LNCAP (cell line): ENCODE measurements around the gene STK4.

ENCODE experiments used
- TF ChIP-seq, protein P1 (sequence below): fragments of 450-650 bp; IDR thresholded peaks from 2 replicates; pipeline ENCODE4 v1.5.1; 2017; ENCODE audit warnings: mild to moderate bottlenecking

Gene STK4

DNA sequence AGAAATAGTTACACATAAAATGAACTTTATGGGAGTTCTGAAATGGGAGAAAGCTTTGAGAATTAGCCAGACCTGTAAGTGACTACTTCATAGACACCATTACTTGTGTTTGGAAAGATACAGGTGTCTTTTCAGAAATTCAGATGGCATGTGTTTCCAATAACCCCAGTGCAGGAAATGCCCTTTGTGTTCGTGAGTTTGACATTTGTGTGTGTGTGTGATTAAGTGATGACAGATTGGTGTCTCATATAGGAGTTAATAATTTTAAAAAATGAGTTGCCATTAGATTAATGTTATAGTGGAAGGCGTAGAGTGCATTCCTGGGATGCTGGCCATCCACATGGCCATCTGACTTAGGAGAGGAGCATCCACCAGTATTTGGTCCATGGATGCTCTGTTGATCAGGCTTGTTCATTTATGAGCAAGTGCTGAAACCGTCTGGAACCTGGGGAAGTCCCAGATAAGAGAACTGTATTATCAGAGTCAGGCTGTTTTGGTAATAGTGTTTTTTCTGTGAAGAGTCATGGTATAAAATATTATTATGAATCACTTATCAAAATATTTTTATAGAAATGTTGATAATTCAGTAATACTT is 3.1 kb downstream of the STK4 start:
- TF ChIP-seq, protein P1, sequence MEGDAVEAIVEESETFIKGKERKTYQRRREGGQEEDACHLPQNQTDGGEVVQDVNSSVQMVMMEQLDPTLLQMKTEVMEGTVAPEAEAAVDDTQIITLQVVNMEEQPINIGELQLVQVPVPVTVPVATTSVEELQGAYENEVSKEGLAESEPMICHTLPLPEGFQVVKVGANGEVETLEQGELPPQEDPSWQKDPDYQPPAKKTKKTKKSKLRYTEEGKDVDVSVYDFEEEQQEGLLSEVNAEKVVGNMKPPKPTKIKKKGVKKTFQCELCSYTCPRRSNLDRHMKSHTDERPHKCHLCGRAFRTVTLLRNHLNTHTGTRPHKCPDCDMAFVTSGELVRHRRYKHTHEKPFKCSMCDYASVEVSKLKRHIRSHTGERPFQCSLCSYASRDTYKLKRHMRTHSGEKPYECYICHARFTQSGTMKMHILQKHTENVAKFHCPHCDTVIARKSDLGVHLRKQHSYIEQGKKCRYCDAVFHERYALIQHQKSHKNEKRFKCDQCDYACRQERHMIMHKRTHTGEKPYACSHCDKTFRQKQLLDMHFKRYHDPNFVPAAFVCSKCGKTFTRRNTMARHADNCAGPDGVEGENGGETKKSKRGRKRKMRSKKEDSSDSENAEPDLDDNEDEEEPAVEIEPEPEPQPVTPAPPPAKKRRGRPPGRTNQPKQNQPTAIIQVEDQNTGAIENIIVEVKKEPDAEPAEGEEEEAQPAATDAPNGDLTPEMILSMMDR, result no peak

DNA sequence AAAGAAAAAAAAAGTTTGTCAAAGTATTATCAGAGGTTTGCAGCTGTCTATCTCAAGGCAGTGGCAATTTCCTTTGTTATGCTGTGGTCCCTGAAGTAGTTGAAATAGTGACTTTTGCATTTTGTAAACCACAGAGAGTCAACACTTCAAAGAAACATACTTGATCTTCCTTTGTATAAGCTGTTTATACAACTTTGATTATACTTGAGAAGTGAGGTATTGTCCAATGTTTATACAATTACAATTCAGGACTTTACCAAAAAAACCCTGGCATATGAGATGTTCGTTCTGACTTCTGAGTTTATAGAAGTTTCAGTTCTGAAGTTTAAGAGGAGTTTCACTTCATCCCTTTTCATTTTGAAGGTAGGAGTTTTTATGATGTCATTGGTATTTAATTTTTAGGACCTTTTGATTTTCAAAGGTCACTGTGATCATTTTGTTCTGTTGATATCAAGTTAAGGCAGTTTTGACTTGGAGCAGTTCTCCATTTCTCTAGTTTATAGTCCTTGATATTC is 4.0 kb downstream of the STK4 start:
- TF ChIP-seq, protein P1, result no peak

DNA sequence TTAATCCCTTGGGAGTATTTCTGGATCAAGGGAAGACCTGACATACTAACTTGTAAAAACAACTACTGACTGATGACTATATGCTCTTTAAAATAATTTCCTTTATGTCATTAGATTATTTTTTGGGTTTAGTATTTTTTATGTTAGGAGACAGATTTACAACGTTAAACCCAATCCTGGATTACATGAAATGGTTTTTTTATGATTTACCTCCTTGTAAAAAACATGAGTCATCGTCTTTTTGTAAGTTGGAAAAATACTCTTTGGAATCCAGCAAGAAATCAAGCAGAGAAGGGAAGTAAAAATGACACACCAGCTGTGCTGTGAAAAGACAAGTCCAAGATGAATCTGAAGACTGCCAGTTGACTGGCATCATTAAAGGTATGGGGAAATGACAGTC is 6.7 kb downstream of the STK4 start:
- TF ChIP-seq, protein P1, result no peak

DNA sequence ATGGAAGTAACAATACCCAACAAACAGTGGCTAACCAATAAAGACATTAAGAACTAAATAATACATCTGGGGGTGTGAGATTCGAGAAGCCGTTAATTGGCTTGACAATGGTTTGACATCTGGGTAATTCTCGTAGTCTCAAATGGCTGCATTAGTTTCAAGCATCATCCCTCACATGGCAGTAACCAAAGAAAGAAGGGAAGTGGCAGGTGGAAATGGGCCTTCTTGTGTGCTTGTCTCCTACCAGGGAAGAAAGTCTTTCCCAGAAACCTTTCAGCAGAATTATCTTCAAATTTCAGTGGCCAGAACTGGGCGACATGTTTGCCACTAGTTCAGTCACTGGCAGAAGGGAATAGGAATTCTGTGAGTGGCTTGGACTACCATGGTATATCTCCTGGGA is 10.4 kb downstream of the STK4 start:
- TF ChIP-seq, protein P1, result no peak

DNA sequence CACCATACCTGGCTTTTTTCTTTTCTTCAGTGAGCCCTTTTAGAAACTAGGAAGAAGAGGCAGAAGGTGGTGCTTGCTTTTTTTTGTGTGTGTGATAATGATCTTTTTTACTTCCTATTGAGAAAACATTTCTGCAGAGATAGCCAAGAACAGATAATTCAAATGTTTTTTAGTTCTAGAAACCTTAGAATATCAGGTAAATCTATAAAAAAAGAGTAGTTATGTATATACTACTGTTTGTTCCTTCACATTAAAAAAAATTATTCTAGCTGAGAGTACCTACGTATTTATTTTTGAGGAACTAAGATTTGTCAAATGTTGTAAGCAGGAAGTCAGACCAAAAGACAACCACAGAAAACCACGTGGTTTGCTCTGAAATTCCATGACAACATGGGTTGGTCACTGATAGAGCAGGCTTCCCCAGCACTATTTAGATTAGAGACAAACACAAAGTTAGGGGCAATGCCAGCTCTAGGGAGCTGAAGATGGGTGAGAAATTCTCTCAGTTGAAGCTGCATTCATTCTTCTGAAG is 12.8 kb downstream of the STK4 start:
- TF ChIP-seq, protein P1, result no peak

DNA sequence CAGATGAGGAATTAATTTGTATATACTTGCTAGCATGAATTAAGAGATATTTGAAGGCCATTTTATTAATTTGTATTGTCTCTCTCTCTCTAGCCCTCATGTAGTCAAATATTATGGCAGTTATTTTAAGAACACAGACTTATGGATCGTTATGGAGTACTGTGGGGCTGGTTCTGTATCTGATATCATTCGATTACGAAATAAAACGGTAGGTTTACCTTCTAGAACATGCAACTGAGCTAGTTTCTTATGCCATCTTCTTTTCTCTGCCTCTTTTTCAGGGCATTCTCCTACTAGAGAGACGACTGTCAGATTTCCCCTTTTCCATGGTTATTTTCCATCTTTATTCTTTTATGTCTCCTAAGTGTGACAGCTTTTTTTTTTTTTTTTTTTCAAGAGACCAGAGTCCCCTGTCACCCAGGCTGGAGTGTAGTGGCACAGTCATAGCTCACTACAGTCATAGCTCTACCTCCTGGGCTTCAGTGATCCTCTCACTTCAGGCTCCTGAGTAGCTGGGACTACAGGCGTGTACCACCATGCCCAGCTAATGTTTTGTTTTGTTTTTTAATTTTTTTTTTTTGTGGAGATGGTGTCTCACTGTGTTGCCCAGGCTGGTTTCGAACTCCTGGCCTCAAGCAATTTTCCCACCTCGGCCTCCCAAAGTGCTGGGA is 15.6 kb downstream of the STK4 start:
- TF ChIP-seq, protein P1, result no peak

DNA sequence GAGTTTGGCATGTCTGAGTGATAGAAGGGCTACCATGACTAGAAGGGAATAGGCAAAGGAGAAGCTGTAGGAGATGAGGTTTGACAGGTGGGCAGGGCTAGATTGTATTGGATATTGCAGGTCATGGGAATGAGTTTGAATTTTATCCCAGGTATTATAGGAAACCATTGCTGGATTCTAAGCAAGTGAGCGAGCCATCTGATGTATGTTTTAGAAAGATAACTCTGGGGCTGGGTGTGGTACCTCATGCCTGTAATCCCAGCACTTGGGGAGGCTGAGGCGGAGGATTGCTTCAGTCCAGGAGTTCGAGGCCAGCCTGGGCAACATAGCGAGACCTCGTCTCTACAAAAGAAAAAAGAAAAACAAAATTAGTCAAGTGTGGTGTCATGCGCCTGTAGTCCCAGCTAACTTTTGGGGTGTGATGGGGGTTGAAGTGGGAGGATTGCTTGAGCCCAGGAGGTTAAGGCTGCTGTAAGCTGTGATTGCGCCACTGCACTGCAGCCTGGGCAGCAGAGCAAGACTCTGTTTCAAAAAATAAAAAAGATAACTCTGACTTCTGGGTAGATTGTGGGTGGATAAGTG is 16.9 kb downstream of the STK4 start:
- TF ChIP-seq, protein P1, result no peak
